H9 (cell line): ENCODE results near the gene DPM2. TPM values are rescaled to one million over a fixed set of nuclear protein-coding genes. Genes with fewer than 3 reads are reported as not detected.
A peak's percentile ranks its signal among the peaks of the same experiment; 100 is the strongest.

ENCODE experiments used
- DNase-seq: peaks from one replicate; pipeline ENCODE4 v3.0.0-alpha.2; 2017
- H2AFZ ChIP-seq: one replicate; pipeline ENCODE4 v1.6.1; 2013; ENCODE audit warnings: mild to moderate bottlenecking, low read length, control low read depth, moderate library complexity
- H2AK5ac ChIP-seq: 2 replicates; pipeline ENCODE4 v1.6.1; 2013; ENCODE audit warnings: low read length, control low read depth, mixed read lengths; ENCODE audit not compliant: insufficient read length
- H2BK120ac ChIP-seq: one replicate; pipeline ENCODE4 v1.6.1; 2013; ENCODE audit warnings: low read depth, mild to moderate bottlenecking, low read length, control low read depth, inconsistent platforms; ENCODE audit not compliant: poor library complexity, severe bottlenecking
- H2BK12ac ChIP-seq: 2 replicates; pipeline ENCODE4 v1.6.1; 2013; ENCODE audit warnings: low read length, control low read depth, mixed read lengths, low read depth; ENCODE audit not compliant: insufficient read length
- H2BK15ac ChIP-seq: 2 replicates; pipeline ENCODE4 v1.6.1; 2013; ENCODE audit warnings: low read depth, low read length, control low read depth
- H2BK20ac ChIP-seq: one replicate; pipeline ENCODE4 v1.6.1; 2013; ENCODE audit warnings: low read depth, mild to moderate bottlenecking, low read length, control low read depth, inconsistent platforms; ENCODE audit not compliant: poor library complexity, severe bottlenecking
- H2BK5ac ChIP-seq: 2 replicates; pipeline ENCODE4 v1.6.1; 2013; ENCODE audit warnings: low read length, control low read depth, mixed read lengths; ENCODE audit not compliant: insufficient read length
- H3K14ac ChIP-seq: 2 replicates; pipeline ENCODE4 v1.6.1; 2013; ENCODE audit warnings: low read length, control low read depth; ENCODE audit not compliant: insufficient read depth
- H3K18ac ChIP-seq: 2 replicates; pipeline ENCODE4 v1.6.1; 2013; ENCODE audit warnings: low read depth, mild to moderate bottlenecking, mixed read lengths, low read length, control low read depth; ENCODE audit not compliant: insufficient read length
- H3K23ac ChIP-seq: 2 replicates; pipeline ENCODE4 v1.6.1; 2013; ENCODE audit warnings: low read length, control low read depth, mixed read lengths, low read depth; ENCODE audit not compliant: insufficient read length
- H3K23me2 ChIP-seq: 2 replicates; pipeline ENCODE4 v1.6.1; 2013; ENCODE audit warnings: low read depth, mild to moderate bottlenecking, mixed read lengths, low read length, control low read depth; ENCODE audit not compliant: insufficient read length, poor library complexity, severe bottlenecking
- H3K27ac ChIP-seq: 2 replicates; pipeline ENCODE4 v1.5.1; 2013; ENCODE audit warnings: low read length, control low read depth, mixed read lengths, low read depth; ENCODE audit not compliant: insufficient read length
- H3K27me3 ChIP-seq: 2 replicates; pipeline ENCODE4 v1.6.1; 2013; ENCODE audit warnings: low read length, control low read depth, inconsistent platforms; ENCODE audit not compliant: insufficient read depth
- H3K4ac ChIP-seq: 2 replicates; pipeline ENCODE4 v1.6.1; 2013; ENCODE audit warnings: low read depth, mild to moderate bottlenecking, control low read depth, inconsistent platforms, low read length, moderate library complexity
- H3K4me1 ChIP-seq: 2 replicates; pipeline ENCODE4 v1.6.1; 2013; ENCODE audit warnings: low read length, control low read depth, inconsistent platforms; ENCODE audit not compliant: insufficient read depth
- H3K4me2 ChIP-seq: 2 replicates; pipeline ENCODE4 v1.6.1; 2013; ENCODE audit warnings: low read length, control low read depth, mixed read lengths; ENCODE audit not compliant: insufficient read length, insufficient read depth
- H3K56ac ChIP-seq: 2 replicates; pipeline ENCODE4 v1.6.1; 2013; ENCODE audit warnings: low read depth, mild to moderate bottlenecking, mixed read lengths, low read length, control low read depth; ENCODE audit not compliant: insufficient read length
- H3K79me1 ChIP-seq: 2 replicates; pipeline ENCODE4 v1.6.1; 2013; ENCODE audit warnings: low read depth, mild to moderate bottlenecking, moderate library complexity, low read length, control low read depth, inconsistent platforms; ENCODE audit not compliant: insufficient read depth, poor library complexity, severe bottlenecking
- H3K79me2 ChIP-seq: 2 replicates; pipeline ENCODE4 v1.6.1; 2013; ENCODE audit warnings: low read length, control low read depth, inconsistent platforms; ENCODE audit not compliant: insufficient read depth
- H3K9ac ChIP-seq: 2 replicates; pipeline ENCODE4 v1.6.1; 2013; ENCODE audit warnings: low read length, control low read depth, mixed read lengths; ENCODE audit not compliant: insufficient read length; ENCODE audit errors: extremely low read depth
- H3K9me3 ChIP-seq: one replicate; pipeline ENCODE4 v1.6.1; 2013; ENCODE audit warnings: low read depth, low read length, inconsistent platforms; ENCODE audit not compliant: control insufficient read depth
- H3T11ph ChIP-seq: one replicate; pipeline ENCODE4 v1.6.1; 2013; ENCODE audit warnings: mild to moderate bottlenecking, low read length, control low read depth, inconsistent platforms
- H4K20me1 ChIP-seq: one replicate; pipeline ENCODE4 v1.6.1; 2013; ENCODE audit not compliant: control insufficient read depth, insufficient read length, insufficient read depth
- H4K5ac ChIP-seq: 2 replicates; pipeline ENCODE4 v1.6.1; 2013; ENCODE audit warnings: low read depth, mild to moderate bottlenecking, mixed read lengths, low read length, control low read depth; ENCODE audit not compliant: insufficient read length
- H4K8ac ChIP-seq: replicated peaks from 2 replicates; pipeline ENCODE4 v1.6.1; 2013; ENCODE audit warnings: low read length, control low read depth, mixed read lengths, low read depth; ENCODE audit not compliant: insufficient read length
- H4K91ac ChIP-seq: 2 replicates; pipeline ENCODE4 v1.6.1; 2013; ENCODE audit warnings: low read depth, mild to moderate bottlenecking, moderate library complexity, mixed read lengths, low read length, control low read depth; ENCODE audit not compliant: insufficient read length
- H3K27ac Mint-ChIP-seq, 3 experiments: 2 replicates in 2 of 3; 3 replicates in 1 of 3; pipeline ENCODE4 v1.8.0; 2020 to 2021; ENCODE audit warnings: mixed read lengths in 3 of 3, mild to moderate bottlenecking in 1 of 3, moderate library complexity in 1 of 3
- H3K27me3 Mint-ChIP-seq: 2 replicates; pipeline ENCODE4 v1.8.0; 2021; ENCODE audit warnings: low read depth, mild to moderate bottlenecking, moderate library complexity, mixed read lengths
- H3K36me3 Mint-ChIP-seq, 3 experiments: 2 replicates in 2 of 3; 3 replicates in 1 of 3; pipeline ENCODE4 v1.8.0; 2020 to 2021; ENCODE audit warnings: low read depth in 3 of 3, mixed read lengths in 3 of 3; ENCODE audit not compliant: insufficient read depth in 1 of 3
- H3K4me1 Mint-ChIP-seq, 2 experiments: 2 replicates each; pipeline ENCODE4 v1.8.0; 2020; ENCODE audit warnings: mixed read lengths in 2 of 2
- H3K4me3 Mint-ChIP-seq, 2 experiments: 2 replicates in 1 of 2; 3 replicates in 1 of 2; pipeline ENCODE4 v1.8.0; 2020 to 2021; ENCODE audit warnings: mild to moderate bottlenecking in 2 of 2, mixed read lengths in 2 of 2, moderate library complexity in 1 of 2
- H3K9me3 Mint-ChIP-seq, 2 experiments: 2 replicates in 1 of 2; 3 replicates in 1 of 2; pipeline ENCODE4 v1.8.0; 2020; ENCODE audit warnings: mild to moderate bottlenecking in 2 of 2, mixed read lengths in 2 of 2, moderate library complexity in 1 of 2
- CTCF ChIP-seq: fragments of 200-600 bp; sonication (generic); conservative IDR thresholded peaks from 3 replicates; pipeline ENCODE4 v1.8.0; 2021; ENCODE audit warnings: antibody characterized with exemption, mild to moderate bottlenecking
- WGBS: extraction: QIAGEN DNeasy Blood & Tissue Kit; methylation state at CpG from one replicate; pipeline ENCODE4 v1.1.7; 2013; ENCODE audit warnings: missing lambda C conversion rate, low lambda C conversion rate, mixed read lengths; ENCODE audit not compliant: insufficient read length; ENCODE audit errors: extremely low coverage; 5-methylcytosine and 5-hydroxymethylcytosine counted together
- total RNA-seq: library from RNA; stranded (reverse); gene quantifications from 2 replicates; pipeline ENCODE4 v1.2.1, GENCODE V29; 2021

DPM2 gene
- total RNA-seq, 1 experiment from 2014 or later = 46.1 TPM

GRCh38 chr9:127923046-127923445 lies 14.6 kb downstream of the DPM2 start:
- H3K79me1 ChIP-seq = no peaks in the 10 kb centered on the region
- no peak overlapping the region for H3K27ac ChIP-seq
- no peak overlapping the region for H4K5ac ChIP-seq
- H3K27ac Mint-ChIP-seq = no peak overlapping the region
- H3K9me3 ChIP-seq = no peaks in the 10 kb centered on the region
- H4K91ac ChIP-seq = no peak overlapping the region
- no peak overlapping the region for H2BK5ac ChIP-seq
- H3K9me3 Mint-ChIP-seq = no peaks in the 10 kb centered on the region; a peak in 1 of 5 replicates
- no peak overlapping the region for H2BK12ac ChIP-seq
- no peak overlapping the region for H3K56ac ChIP-seq
- no peak overlapping the region for H3K4me2 ChIP-seq
- no peaks in the 10 kb centered on the region for H4K20me1 ChIP-seq
- H2AFZ ChIP-seq = no peak overlapping the region
- H3K27me3 ChIP-seq = no peaks in the 10 kb centered on the region
- H3K23ac ChIP-seq = no peak overlapping the region
- H3K18ac ChIP-seq = no peak overlapping the region
- H2BK15ac ChIP-seq = no peak overlapping the region
- H3K4me3 Mint-ChIP-seq = no peak overlapping the region
- no CpG with 5 or more reads among the region's 6 CpGs for WGBS
- H3K27me3 Mint-ChIP-seq = peaks cover 20% of the 10 kb centered on the region
- peak; percentile 72 for DNase-seq
- no peak overlapping the region for H3K4ac ChIP-seq
- H3K9ac ChIP-seq = no peak overlapping the region
- no peak for TF ChIP-seq CTCF
- peaks cover 2% of the 10 kb centered on the region; the same call in 1 of the 2 replicates for H3K4me1 ChIP-seq
- peaks cover 12% of the 10 kb centered on the region for H3K23me2 ChIP-seq
- no peak overlapping the region for H3T11ph ChIP-seq
- H3K79me2 ChIP-seq = no peaks in the 10 kb centered on the region
- H3K4me1 Mint-ChIP-seq = peaks cover 6 to 11% of the 10 kb centered on the region in 2 experiments; a peak in 2 of 4 replicates
- H3K36me3 Mint-ChIP-seq = peaks cover 2 to 6% (median 6%) of the 10 kb centered on the region in 3 experiments; a peak in 6 of 7 replicates
- H2BK20ac ChIP-seq = no peak overlapping the region
- H2AK5ac ChIP-seq = no peak overlapping the region
- H2BK120ac ChIP-seq = no peak overlapping the region
- no peak overlapping the region for H3K14ac ChIP-seq
- H4K8ac ChIP-seq = no peak overlapping the region
